Mesenteric fat pad (tissue), 1 donor: ENCODE data around the gene ZBTB14. TPM values are rescaled to one million over a fixed set of nuclear protein-coding genes. Genes with fewer than 3 reads are reported as not detected.
A peak's percentile ranks its signal among the peaks of the same experiment; 100 is the strongest.

Experiments used
- DNase-seq: peaks from one replicate; pipeline ENCODE4 v3.0.0-alpha.2; 2020; ENCODE audit warnings: low spot score
- long read RNA-seq: library from polyadenylated mRNA; unstranded; transcript quantifications from one replicate; pipeline ENCODE4 v2.0.0, GENCODE V29; 2020
- total RNA-seq: library from RNA; stranded (reverse); fragmentation: NEBNext Ultra II Directional; extraction: Animal tissue kit (Norgen Biotek cat#: 25700); gene quantifications from one replicate; pipeline ENCODE4 v1.2.1, GENCODE V29; 2021
- donor health status: DM: yes; HTN: yes; CAD: no.

The ZBTB14 gene
- total RNA-seq, result 9.2 TPM
- long read RNA-seq, partial matches to known transcripts, result 0 of 2 reads
- long read RNA-seq, other reads (novel, unspliced or antisense), result 1 of 2 reads

GRCh38 chr18:5295231-5295920 is at the start of gene ZBTB14:
Gene ZBTB14, minus strand, starts transcription at chr18:5295726. Its CDS starts 2,480 bp downstream, at chr18:5293246.
- DNase-seq, result peak; percentile 90

- no peak for DNase-seq
Observed at GRCh38 chr18:5339202-5339834, 43.8 kb upstream of the ZBTB14 start.

- no peak for DNase-seq
Observed at GRCh38 chr18:5334456-5335075, 39.0 kb upstream of the ZBTB14 start.

- no peak for DNase-seq
Observed at GRCh38 chr18:5318061-5318700, 22.7 kb upstream of the ZBTB14 start.

- DNase-seq, result no peak
Observed at GRCh38 chr18:5317186-5317585, 21.7 kb upstream of the ZBTB14 start.

- no peak for DNase-seq
Observed at GRCh38 chr18:5315838-5316237, 20.3 kb upstream of the ZBTB14 start.

- no peak for DNase-seq
Observed at GRCh38 chr18:5311301-5311989, 15.9 kb upstream of the ZBTB14 start.

- DNase-seq, result no peak
Observed at GRCh38 chr18:5309888-5310470, 14.5 kb upstream of the ZBTB14 start.

- DNase-seq, result no peak
Observed at GRCh38 chr18:5305835-5306234, 10.3 kb upstream of the ZBTB14 start.

- DNase-seq, result no peak
Observed at GRCh38 chr18:5304232-5304631, 8.7 kb upstream of the ZBTB14 start.

GRCh38 chr18:5303636-5304035 is 8.1 kb upstream of the ZBTB14 start:
- DNase-seq, result no peak

- DNase-seq, result no peak
Observed at GRCh38 chr18:5302606-5303005, 7.1 kb upstream of the ZBTB14 start.

GRCh38 chr18:5300476-5301010 is 5.0 kb upstream of the ZBTB14 start:
- no peak for DNase-seq

- DNase-seq, result no peak
Observed at GRCh38 chr18:5298156-5298852, 2.8 kb upstream of the ZBTB14 start.

GRCh38 chr18:5297597-5297996 is 2.1 kb upstream of the ZBTB14 start:
- DNase-seq, result no peak

GRCh38 chr18:5296706-5297320 is 1.3 kb upstream of the ZBTB14 start:
- peak; percentile 96 for DNase-seq

GRCh38 chr18:5295981-5296705 is 617 bp upstream of the ZBTB14 start:
- DNase-seq, result peak; percentile 98

GRCh38 chr18:5294457-5295230 is 882 bp downstream of the ZBTB14 start:
- peak; percentile 91 for DNase-seq
